Panc1 (cell line): ENCODE data around the gene AAMP.

Experiments
- CTCF ChIP-seq: fragments of 450-650 bp; IDR thresholded peaks from 2 replicates; pipeline ENCODE4 v1.5.1; 2017; ENCODE audit warnings: mild to moderate bottlenecking
- POLR2AphosphoS5 ChIP-seq: IDR thresholded peaks from 2 replicates; pipeline ENCODE4 v1.6.1; 2012; ENCODE audit warnings: mild to moderate bottlenecking, low read depth, low read length, moderate library complexity

GRCh38 chr2:218277921-218278320 lies 8.0 kb upstream of the AAMP start:
- TF ChIP-seq CTCF, result no peak
- no peak for TF ChIP-seq POLR2AphosphoS5
